Common myeloid progenitor, CD34-positive (primary cell): Measurements from ENCODE around the gene CADM1.

ENCODE experiments used
- CTCF ChIA-PET: fragments of 350-600 bp; sonication (Branson Sonifier 250); formaldehyde crosslinking; loops from one replicate; lab custom pipeline; 2021; ENCODE audit warnings: antibody characterized with exemption; lab: Charles Lee
- POLR2A ChIA-PET: fragments of 350-600 bp; sonication (Branson Sonifier 250); formaldehyde crosslinking; loops from one replicate; lab custom pipeline; 2021; ENCODE audit warnings: antibody characterized with exemption; lab: Charles Lee
- DNase-seq, 3 donors: peaks; one replicate each; pipeline versions ENCODE4 v3.0.0 to v3.0.0-alpha.2; 2013
- H3K27ac ChIP-seq, 2 experiments: 1 replicate in 1 of 2; 2 replicates in 1 of 2; pipeline ENCODE4 v1.7.0; 2013; ENCODE audit warnings: inconsistent platforms in 2 of 2, low read length in 2 of 2, mild to moderate bottlenecking in 2 of 2, low read depth in 1 of 2, moderate library complexity in 1 of 2; ENCODE audit not compliant: severe bottlenecking in 2 of 2, insufficient read depth in 1 of 2, poor library complexity in 1 of 2
- H3K27me3 ChIP-seq, 5 experiments: replicated peaks in 2 of 5; 1 replicate in 3 of 5; 2 replicates in 2 of 5; pipeline versions ENCODE4 v1.6.1 to v1.7.0; 2013; ENCODE audit warnings: low read length in 4 of 5, mild to moderate bottlenecking in 2 of 5, moderate library complexity in 2 of 5, inconsistent platforms in 1 of 5; ENCODE audit not compliant: insufficient read depth in 5 of 5, control insufficient read depth in 4 of 5
- H3K36me3 ChIP-seq, 4 experiments: 1 replicate in 2 of 4; 2 replicates in 2 of 4; pipeline versions ENCODE4 v1.6.1 to v1.7.0; 2013; ENCODE audit warnings: low read length in 3 of 4, control low read depth in 1 of 4, mild to moderate bottlenecking in 1 of 4; ENCODE audit not compliant: control insufficient read depth in 4 of 4, insufficient read depth in 4 of 4
- H3K4me1 ChIP-seq, 4 experiments: 1 replicate in 3 of 4; 2 replicates in 1 of 4; pipeline versions ENCODE4 v1.6.1 to v1.7.1; 2013; ENCODE audit warnings: low read length in 3 of 4, mild to moderate bottlenecking in 3 of 4, control low read depth in 1 of 4, inconsistent platforms in 1 of 4, moderate library complexity in 1 of 4; ENCODE audit not compliant: control insufficient read depth in 4 of 4, insufficient read depth in 4 of 4; ENCODE audit errors: control extremely low read depth in 1 of 4
- H3K4me3 ChIP-seq, 7 experiments: 1 replicate in 4 of 7; 2 replicates in 3 of 7; pipeline versions ENCODE4 v1.5.1 to v1.7.0; 2013; ENCODE audit warnings: mild to moderate bottlenecking in 7 of 7, low read length in 6 of 7, moderate library complexity in 6 of 7, inconsistent platforms in 2 of 7, low read depth in 2 of 7, control low read depth in 1 of 7; ENCODE audit not compliant: insufficient read depth in 4 of 7, control insufficient read depth in 1 of 7; ENCODE audit errors: extremely low read depth in 1 of 7
- H3K9me3 ChIP-seq, 5 experiments: 1 replicate in 4 of 5; 2 replicates in 1 of 5; pipeline versions ENCODE4 v1.6.1 to v1.7.1; 2013; ENCODE audit warnings: low read length in 4 of 5, mild to moderate bottlenecking in 2 of 5, inconsistent platforms in 1 of 5, low read depth in 1 of 5, moderate library complexity in 1 of 5; ENCODE audit not compliant: control insufficient read depth in 4 of 5, insufficient read depth in 2 of 5; ENCODE audit errors: control extremely low read depth in 1 of 5
- WGBS: methylation state at CpG from one replicate; pipeline ENCODE4 v1.1.5; 2013; ENCODE audit not compliant: insufficient coverage; 5-methylcytosine and 5-hydroxymethylcytosine counted together

The CADM1 gene

GRCh38 chr11:115244296-115244695, 259.9 kb downstream of the CADM1 start:
- ChIA-PET POLR2A (no interaction called here), CTCF (no interaction called here)
- H3K4me1 ChIP-seq = no peaks in the 10 kb centered on the region
- WGBS = 95% methylated on average over 5 of the region's 5 CpGs
- no peak overlapping the region for H3K27ac ChIP-seq
- no peaks in the 10 kb centered on the region for H3K36me3 ChIP-seq
- H3K9me3 ChIP-seq = no peaks in the 10 kb centered on the region
- H3K27me3 ChIP-seq = no peaks in the 10 kb centered on the region
- no peak for DNase-seq
- no peak overlapping the region for H3K4me3 ChIP-seq

DNA sequence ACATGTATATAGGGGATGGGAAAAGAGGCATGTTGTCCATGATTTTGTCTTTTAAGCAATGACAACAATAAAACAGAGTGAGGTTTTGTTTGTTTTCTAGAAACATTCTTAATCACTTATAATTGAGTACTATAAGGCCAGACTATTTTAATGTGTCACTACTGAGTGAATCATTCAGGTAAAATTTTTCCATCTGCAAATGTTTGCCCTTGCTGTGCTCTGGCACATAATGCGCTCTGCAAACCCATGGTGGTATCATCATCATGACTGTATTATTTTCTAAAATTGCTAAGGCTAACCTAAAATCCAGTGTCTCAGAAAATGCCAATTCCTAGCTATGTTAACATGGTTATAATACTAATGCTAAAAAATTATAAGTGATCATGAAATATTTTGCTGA, 261.2 kb downstream of the CADM1 start:
- Histone ChIP-seq H3K4me3 (no peak overlapping the region), H3K9me3 (no peaks in the 10 kb centered on the region), H3K27ac (no peak overlapping the region), H3K36me3 (no peaks in the 10 kb centered on the region), H3K27me3 (no peaks in the 10 kb centered on the region), H3K4me1 (no peaks in the 10 kb centered on the region)
- CTCF ChIA-PET = no interaction called here
- no peak for DNase-seq
- WGBS = 100% methylated on average over 1 of the region's 1 CpG
- POLR2A ChIA-PET = no interaction called here

DNA sequence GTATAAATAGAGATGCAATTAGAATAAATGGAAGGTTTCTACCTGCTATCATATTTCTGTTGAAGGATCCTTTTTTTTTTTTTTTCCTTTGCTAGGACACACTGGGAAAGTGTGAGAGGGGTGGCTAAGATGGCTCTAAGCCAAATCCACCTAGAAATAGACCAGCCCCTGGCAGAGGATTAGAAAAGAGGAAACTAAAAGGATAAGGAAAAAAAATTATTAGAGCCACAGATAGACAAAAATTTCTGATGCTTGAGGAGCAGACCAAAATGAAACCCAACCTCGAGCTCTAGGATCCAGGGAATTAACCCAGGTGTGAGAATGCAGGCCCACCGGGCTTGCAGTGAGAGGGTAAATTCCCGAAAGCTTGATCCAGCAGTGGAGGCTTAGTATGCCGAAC, 262.3 kb downstream of the CADM1 start:
- no peak for DNase-seq
- Histone ChIP-seq H3K9me3 (no peaks in the 10 kb centered on the region), H3K4me1 (no peaks in the 10 kb centered on the region), H3K4me3 (no peak overlapping the region), H3K27ac (no peak overlapping the region), H3K36me3 (no peaks in the 10 kb centered on the region), H3K27me3 (no peaks in the 10 kb centered on the region)
- CTCF ChIA-PET = no interaction called here
- POLR2A ChIA-PET = no interaction called here
- 90% methylated on average over 3 of the region's 4 CpGs for WGBS

GRCh38 chr11:115238791-115239190, 265.4 kb downstream of the CADM1 start:
- H3K36me3 ChIP-seq = no peaks in the 10 kb centered on the region

GRCh38 chr11:115238086-115238485, 266.1 kb downstream of the CADM1 start:
- Histone ChIP-seq H3K4me1 (no peaks in the 10 kb centered on the region), H3K27me3 (no peaks in the 10 kb centered on the region), H3K27ac (no peak overlapping the region), H3K9me3 (no peaks in the 10 kb centered on the region), H3K36me3 (no peaks in the 10 kb centered on the region), H3K4me3 (no peak overlapping the region)
- ChIA-PET CTCF (no interaction called here), POLR2A (no interaction called here)
- DNase-seq = no peak
- WGBS = 100% methylated on average over 1 of the region's 4 CpGs

More at GRCh38 chr11:115238791-115239190, 265.4 kb downstream of the CADM1 start:
- ChIA-PET POLR2A (no interaction called here), CTCF (no interaction called here)
- Histone ChIP-seq H3K4me3 (no peak overlapping the region), H3K27me3 (no peaks in the 10 kb centered on the region), H3K4me1 (no peaks in the 10 kb centered on the region), H3K27ac (no peak overlapping the region), H3K9me3 (no peaks in the 10 kb centered on the region)
- no CpG with 5 or more reads among the region's 2 CpGs for WGBS
- no peak for DNase-seq

DNA sequence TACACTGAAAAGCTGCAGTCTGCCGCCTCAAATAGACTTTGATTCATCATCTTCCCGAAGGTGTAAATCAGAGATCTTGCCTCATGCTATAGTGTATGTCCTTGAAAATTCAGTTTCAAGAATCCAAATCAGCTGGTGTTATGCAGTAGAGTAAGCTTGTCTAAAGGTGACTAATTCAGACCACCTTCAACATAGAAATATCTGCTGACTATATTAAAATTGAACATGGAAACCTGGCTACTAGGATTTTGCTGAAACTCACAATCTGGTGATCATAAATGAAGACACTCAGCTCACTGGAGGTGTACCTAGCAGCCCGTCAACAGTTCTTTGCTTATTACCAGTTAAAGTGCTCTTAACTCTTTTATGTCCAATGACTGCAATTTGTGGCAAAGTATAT, 266.6 kb downstream of the CADM1 start:
- no peaks in the 10 kb centered on the region for H3K27me3 ChIP-seq
- no peaks in the 10 kb centered on the region for H3K36me3 ChIP-seq
- H3K4me3 ChIP-seq = no peak overlapping the region
- POLR2A ChIA-PET = no interaction called here
- no peak for DNase-seq
- 71% methylated on average over 1 of the region's 3 CpGs for WGBS
- H3K27ac ChIP-seq = no peak overlapping the region
- CTCF ChIA-PET = no interaction called here
- H3K9me3 ChIP-seq = no peaks in the 10 kb centered on the region
- no peaks in the 10 kb centered on the region for H3K4me1 ChIP-seq

- ChIA-PET POLR2A (no interaction called here), CTCF (no interaction called here)
- Histone ChIP-seq H3K4me1 (no peaks in the 10 kb centered on the region), H3K9me3 (no peaks in the 10 kb centered on the region), H3K27me3 (peaks cover 0 to 2% (median 0%) of the 10 kb centered on the region in 5 experiments), H3K4me3 (no peak overlapping the region), H3K27ac (no peak overlapping the region), H3K36me3 (no peaks in the 10 kb centered on the region)
- 92% methylated on average over 2 of the region's 4 CpGs for WGBS
- DNase-seq = no peak
These were observed 269.4 kb downstream of the CADM1 start for GRCh38 chr11:115234794-115235193.
